Lower lobe of right lung (tissue), 2 donors: ENCODE data around the gene PTGES3L. TPM values are rescaled to one million over a fixed set of nuclear protein-coding genes. Genes with fewer than 3 reads are reported as not detected.

Experiments used
- ATAC-seq, 2 donors: fragments of 200-7000 bp; cut with Tn5 transposase; one replicate each; pipeline ENCODE4 v1.9.1; 2020 to 2022; ENCODE audit warnings: mild to moderate bottlenecking in 2 of 2, moderate library complexity in 2 of 2
- DNase-seq: peaks from one replicate; pipeline ENCODE4 v3.0.0-alpha.2; 2020
- H3K27ac ChIP-seq: fragments of 200-600 bp; one replicate; pipeline ENCODE4 v1.8.0; 2022
- H3K27me3 ChIP-seq: fragments of 200-600 bp; one replicate; pipeline ENCODE4 v1.8.0; 2022; ENCODE audit warnings: low read depth
- H3K36me3 ChIP-seq: fragments of 200-600 bp; one replicate; pipeline ENCODE4 v1.8.0; 2022; ENCODE audit warnings: mild to moderate bottlenecking
- H3K4me1 ChIP-seq: fragments of 200-600 bp; one replicate; pipeline ENCODE4 v1.8.0; 2022
- H3K4me3 ChIP-seq: fragments of 200-600 bp; one replicate; pipeline ENCODE4 v1.8.0; 2022; ENCODE audit warnings: mild to moderate bottlenecking
- H3K9me3 ChIP-seq: fragments of 200-600 bp; one replicate; pipeline ENCODE4 v1.8.0; 2022
- intact Hi-C: fragments of 100-400 bp; cut with DNase I; formaldehyde crosslinking; loops from one replicate; pipeline ENCODE4 v1.11.0; 2022
- total RNA-seq: library from RNA; stranded (reverse); fragmentation: NEBNext Ultra II Directional; extraction: Animal tissue kit (Norgen Biotek cat#: 25700); gene quantifications from one replicate; pipeline ENCODE4 v1.2.1, GENCODE V29; 2021
- TF ChIP-seq, protein P1 (sequence below): fragments of 200-600 bp; IDR thresholded peaks from one replicate; pipeline ENCODE4 v1.8.0; 2022; ENCODE audit warnings: antibody characterized with exemption, mild to moderate bottlenecking
- donor health status: DM: no; HTN: yes; CAD: no; lungs with severe emphysema.

Gene PTGES3L
- total RNA-seq, 1 donor from 2014 or later, result 0.27 TPM

DNA sequence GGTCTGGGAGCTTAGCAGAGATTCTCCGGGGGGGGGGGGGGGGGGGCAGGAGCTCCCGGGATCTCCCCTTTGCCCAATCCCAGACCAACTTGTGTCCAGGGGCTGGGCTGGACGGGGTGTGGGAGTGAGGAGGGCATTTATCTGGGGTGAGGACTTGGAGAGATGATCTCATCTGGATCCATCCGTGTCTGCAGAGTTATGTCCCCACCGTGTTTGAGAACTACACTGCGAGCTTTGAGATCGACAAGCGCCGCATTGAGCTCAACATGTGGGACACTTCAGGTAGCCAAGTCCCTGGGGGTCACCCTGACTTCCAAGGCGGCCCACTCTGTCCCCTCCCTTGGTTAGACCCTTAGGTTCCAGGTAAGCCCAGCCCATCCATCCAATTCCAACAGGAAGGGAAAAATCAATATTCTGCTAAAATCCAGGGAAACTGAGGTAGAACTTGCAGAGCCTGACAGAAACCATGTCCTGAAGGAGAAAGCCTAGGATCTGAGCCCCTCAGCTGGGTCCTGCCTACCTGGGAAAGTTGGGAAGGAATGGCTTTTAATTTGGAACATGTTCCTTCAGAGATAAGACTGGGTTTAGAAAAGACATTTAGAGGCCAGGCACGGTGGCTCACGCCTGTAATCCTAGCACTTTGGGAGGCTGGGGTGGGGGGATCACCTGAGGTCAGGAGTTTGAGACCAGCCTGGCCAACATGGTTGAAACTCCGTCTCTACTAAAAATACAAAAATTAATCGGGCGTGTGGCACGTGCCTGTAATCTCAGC is 46.1 kb upstream of the PTGES3L start:
- DNase-seq, result no peak
- H3K27ac ChIP-seq, result no peak overlapping the region
- intact Hi-C loops, result no loop called here
- ATAC-seq, result no peak
- TF ChIP-seq, protein P1, sequence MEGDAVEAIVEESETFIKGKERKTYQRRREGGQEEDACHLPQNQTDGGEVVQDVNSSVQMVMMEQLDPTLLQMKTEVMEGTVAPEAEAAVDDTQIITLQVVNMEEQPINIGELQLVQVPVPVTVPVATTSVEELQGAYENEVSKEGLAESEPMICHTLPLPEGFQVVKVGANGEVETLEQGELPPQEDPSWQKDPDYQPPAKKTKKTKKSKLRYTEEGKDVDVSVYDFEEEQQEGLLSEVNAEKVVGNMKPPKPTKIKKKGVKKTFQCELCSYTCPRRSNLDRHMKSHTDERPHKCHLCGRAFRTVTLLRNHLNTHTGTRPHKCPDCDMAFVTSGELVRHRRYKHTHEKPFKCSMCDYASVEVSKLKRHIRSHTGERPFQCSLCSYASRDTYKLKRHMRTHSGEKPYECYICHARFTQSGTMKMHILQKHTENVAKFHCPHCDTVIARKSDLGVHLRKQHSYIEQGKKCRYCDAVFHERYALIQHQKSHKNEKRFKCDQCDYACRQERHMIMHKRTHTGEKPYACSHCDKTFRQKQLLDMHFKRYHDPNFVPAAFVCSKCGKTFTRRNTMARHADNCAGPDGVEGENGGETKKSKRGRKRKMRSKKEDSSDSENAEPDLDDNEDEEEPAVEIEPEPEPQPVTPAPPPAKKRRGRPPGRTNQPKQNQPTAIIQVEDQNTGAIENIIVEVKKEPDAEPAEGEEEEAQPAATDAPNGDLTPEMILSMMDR, result no peak
- H3K27me3 ChIP-seq, result no peaks in the 10 kb centered on the region
- H3K9me3 ChIP-seq, result no peaks in the 10 kb centered on the region
- H3K36me3 ChIP-seq, result no peaks in the 10 kb centered on the region
- peaks cover 18% of the 10 kb centered on the region for H3K4me1 ChIP-seq
- H3K4me3 ChIP-seq, result no peak overlapping the region

DNA sequence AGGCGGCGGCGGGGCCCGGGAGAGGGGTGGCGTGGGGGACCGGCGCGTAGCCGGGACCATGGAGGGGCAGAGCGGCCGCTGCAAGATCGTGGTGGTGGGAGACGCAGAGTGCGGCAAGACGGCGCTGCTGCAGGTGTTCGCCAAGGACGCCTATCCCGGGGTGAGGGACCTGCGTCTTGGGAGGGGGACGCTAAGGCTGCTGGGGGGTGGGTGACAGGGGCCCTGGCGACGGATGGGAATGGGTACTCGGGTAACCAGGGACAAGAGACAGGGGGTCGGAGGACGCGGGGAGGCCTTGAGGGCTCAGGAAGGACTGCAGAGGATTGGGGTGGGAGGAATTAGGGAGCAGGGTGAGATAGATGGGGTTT is 45.4 kb upstream of the PTGES3L start:
- Histone ChIP-seq H3K4me1 (peaks cover 25% of the 10 kb centered on the region), H3K27me3 (no peaks in the 10 kb centered on the region), H3K9me3 (no peaks in the 10 kb centered on the region), H3K27ac (no peak overlapping the region), H3K4me3 (peak overlapping the region; percentile 70), H3K36me3 (no peaks in the 10 kb centered on the region)
- DNase-seq (no peak), ATAC-seq (no peak)
- intact Hi-C loops, result no loop called here
- TF ChIP-seq, protein P1, result no peak

DNA sequence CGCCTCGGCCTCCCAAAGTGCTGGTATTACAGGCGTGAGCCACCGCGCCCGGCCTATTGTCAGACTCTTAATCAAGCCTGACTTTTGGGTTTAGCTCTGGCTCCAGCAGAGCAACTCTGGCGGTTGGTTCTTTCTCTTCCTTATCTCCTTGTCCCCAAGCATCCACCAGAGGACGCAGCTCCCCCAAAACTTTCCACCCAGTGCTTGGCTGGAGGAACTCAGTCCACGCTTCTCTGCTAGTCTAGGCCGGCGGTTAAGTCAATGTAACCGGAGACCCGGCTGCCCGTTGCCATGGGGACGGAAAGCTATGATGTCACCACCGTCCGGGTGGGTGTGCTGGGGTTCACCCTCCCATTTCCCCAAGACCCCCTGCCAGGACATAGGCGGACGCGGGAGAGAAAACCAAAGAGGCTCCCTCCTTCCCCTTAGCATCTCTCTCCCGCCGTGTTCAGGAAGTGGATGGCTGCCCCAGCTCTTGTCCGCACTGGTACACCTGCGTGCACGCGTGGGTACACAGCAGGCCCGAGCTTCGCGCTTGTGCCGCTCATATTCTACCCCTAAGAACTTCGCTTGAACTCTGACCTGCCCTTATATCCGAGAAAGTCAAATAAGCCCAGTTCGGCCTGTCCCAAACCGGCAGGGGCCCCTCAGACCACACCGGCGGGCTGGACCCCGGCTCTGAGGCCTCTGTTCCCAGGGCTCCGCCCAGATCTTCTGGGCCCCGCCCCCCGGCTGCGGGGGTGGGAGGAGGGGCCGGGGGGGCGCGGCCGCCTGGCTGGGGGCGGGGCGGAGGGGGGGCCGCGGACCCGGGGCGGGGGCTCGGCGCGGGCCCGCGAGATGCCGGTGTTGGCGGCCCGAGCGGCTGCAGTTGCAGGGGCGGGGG is 44.8 kb upstream of the PTGES3L start, which contains the start of gene RND2:
TSS of gene RND2 (plus strand) at position 825 of the 883 bp plus-strand sequence. CDS start 117 bp downstream, outside the sequence.
- Histone ChIP-seq H3K9me3 (no peaks in the 10 kb centered on the region), H3K36me3 (no peaks in the 10 kb centered on the region), H3K4me3 (peak within 1 kb of the TSS; percentile 70), H3K4me1 (peaks cover 31% of the 10 kb centered on the region), H3K27me3 (no peaks in the 10 kb centered on the region), H3K27ac (peak within 1 kb of the TSS; percentile 73)
- TF ChIP-seq, protein P1, result peak; percentile 67
- ATAC-seq (peak; percentile 73 to 84), DNase-seq (peak; percentile 89)
- intact Hi-C loops, result no loop called here

DNA sequence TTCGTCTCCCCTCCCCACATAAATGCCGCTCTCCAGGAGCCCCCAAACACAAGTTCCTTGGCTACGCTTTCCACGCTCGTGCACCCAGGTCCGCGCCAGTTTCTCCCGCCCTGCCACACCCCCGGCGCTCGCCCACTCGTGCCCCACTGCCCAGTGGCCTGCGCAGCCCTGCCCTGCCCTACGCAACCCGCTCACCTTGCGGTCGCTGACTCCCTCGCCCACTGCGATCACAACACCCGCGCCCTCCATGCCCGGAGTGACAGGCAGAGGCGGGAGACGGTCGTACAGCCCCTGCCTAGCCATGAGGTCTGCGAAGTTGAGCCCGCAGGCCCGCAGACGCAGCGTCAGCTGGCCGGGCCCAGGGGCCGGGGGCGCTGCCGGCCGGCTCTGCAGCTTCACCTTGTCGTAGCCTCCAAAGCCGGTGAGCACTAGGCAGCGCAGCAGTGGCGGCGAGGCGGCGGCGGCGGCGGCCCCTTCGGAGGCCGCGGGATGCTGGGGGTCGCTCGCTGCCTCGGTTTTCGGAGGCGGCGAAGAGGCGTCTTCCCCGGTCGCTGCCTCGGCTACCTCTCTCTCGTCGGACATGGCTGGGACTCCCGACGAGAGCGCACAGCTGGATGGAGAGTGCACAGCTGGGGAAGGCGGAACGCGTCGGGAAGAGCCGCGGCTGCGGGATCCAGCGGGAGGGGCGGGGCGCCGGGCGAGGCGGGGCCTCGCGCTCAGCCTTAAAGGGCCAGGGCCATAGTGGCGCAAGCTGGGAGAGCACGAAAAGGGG is 42.0 kb upstream of the PTGES3L start, which contains the start of gene VAT1:
TSS of gene VAT1 (minus strand) at position 645 of the 772 bp plus-strand sequence. CDS start at position 582, 63 bp downstream.
- Histone ChIP-seq H3K27ac (peak within 1 kb of the TSS; percentile 89), H3K4me3 (peak within 1 kb of the TSS; percentile 100), H3K9me3 (no peaks in the 10 kb centered on the region), H3K27me3 (no peaks in the 10 kb centered on the region), H3K36me3 (peaks cover 16% of the 10 kb centered on the region), H3K4me1 (peaks cover 49% of the 10 kb centered on the region)
- intact Hi-C loops, result no loop called here
- DNase-seq, result peak; percentile 89
- TF ChIP-seq, protein P1, result no peak
- peak; percentile 84 to 87 for ATAC-seq
